Sigmoid colon (tissue), 4 donors: ENCODE data around the gene HSPA1A.

Experiments
- CTCF ChIP-seq, 4 experiments: fragments of 450-650 bp in 3 of 4; fragments of 200-600 bp in 1 of 4; IDR thresholded peaks; one replicate each; pipeline ENCODE4 v1.5.1; 2016 to 2019; ENCODE audit warnings: antibody characterized with exemption in 4 of 4, mild to moderate bottlenecking in 3 of 4, moderate library complexity in 2 of 4
- EP300 ChIP-seq, 4 donors: sonication (generic); formaldehyde crosslinking; IDR thresholded peaks; one replicate each; pipeline ENCODE4 v1.6.1; 2017; ENCODE audit warnings: antibody characterized with exemption in 4 of 4
- POLR2A ChIP-seq, 2 donors: fragments of 450-650 bp; IDR thresholded peaks; one replicate each; pipeline ENCODE4 v1.6.1; 2016; ENCODE audit warnings: antibody characterized with exemption in 2 of 2, mild to moderate bottlenecking in 2 of 2, moderate library complexity in 2 of 2

DNA sequence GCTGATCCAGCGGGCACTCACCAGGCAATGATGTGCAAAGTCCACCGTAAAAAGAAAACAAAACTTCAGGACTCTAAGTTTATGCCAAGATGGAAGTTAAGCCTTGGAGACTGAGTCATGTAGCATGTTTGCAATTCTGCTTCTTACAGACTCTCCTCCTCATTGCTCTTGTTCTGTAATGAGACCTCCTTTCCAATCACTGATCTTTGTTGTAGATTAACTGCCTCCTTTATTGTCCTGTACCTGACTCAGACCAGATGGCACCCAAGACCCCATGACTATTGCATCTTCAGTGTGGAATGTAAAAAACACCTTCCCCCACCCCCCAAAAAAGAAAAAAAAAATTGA, 36.1 kb downstream of the HSPA1A start:
- TF ChIP-seq CTCF (IDR thresholded peaks at IDR 0.05) (no peak), POLR2A (IDR thresholded peaks at IDR 0.05) (no peak), EP300 (IDR thresholded peaks at IDR 0.05) (no peak)
